NCI-H446 (cell line): ENCODE data around the gene CD320.
"Not testable (repeated sequence)": the region's sequence is repeated elsewhere in the genome, so short reads cannot be mapped to it uniquely, and the experiment has no call there.

Source experiments
- DNase-seq, 2 experiments: peaks; one replicate each; lab custom pipeline; 2025; lab: John Stamatoyannopoulos, UW

The CD320 gene

DNA sequence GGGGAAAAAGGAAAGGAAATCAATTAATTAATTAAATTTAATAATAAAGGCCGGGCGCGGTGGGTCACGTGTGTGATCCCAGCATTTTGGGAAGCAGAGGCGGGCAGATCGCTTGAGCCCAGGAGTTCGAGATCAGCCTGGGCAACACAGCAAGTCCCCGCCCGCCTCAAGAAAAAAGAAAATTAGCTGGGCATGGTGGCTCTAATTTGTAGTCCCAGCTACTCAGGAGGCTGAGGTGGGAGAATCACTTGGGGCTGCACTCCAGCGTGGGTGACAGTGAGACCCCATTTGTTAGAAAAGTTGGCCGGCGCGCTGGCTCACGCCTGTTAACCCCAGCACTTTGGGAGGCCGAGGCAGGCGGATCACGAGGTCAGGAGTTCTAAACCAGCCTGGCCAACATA is 733 bp upstream of the CD320 start:
- no peak for DNase-seq

- no peak for DNase-seq
Measured at GRCh38 chr19:8307400-8307964, 676 bp downstream of the CD320 start.

- DNase-seq: no peak
Measured at GRCh38 chr19:8306235-8307054, 1.7 kb downstream of the CD320 start.

DNA sequence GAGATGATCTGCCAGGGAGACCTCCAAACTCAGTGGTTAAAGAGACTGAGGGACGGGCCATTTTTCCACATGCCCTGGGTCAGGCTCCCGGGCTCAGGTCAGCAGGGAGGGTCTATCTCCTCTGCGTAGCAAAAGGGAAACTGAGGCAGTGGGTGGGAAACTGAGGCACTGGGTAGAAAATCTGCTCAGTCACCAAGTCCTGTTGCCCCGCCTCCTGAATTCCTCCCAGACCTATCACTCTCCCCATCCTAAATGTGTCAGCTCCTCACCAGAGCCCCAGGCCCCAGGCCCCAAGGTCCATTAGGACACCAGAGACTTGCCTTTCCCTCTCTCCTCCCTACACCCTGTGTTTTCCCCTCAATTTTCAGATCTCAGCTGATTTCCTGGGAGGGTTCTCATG is 2.4 kb downstream of the CD320 start:
- DNase-seq: no peak

DNA sequence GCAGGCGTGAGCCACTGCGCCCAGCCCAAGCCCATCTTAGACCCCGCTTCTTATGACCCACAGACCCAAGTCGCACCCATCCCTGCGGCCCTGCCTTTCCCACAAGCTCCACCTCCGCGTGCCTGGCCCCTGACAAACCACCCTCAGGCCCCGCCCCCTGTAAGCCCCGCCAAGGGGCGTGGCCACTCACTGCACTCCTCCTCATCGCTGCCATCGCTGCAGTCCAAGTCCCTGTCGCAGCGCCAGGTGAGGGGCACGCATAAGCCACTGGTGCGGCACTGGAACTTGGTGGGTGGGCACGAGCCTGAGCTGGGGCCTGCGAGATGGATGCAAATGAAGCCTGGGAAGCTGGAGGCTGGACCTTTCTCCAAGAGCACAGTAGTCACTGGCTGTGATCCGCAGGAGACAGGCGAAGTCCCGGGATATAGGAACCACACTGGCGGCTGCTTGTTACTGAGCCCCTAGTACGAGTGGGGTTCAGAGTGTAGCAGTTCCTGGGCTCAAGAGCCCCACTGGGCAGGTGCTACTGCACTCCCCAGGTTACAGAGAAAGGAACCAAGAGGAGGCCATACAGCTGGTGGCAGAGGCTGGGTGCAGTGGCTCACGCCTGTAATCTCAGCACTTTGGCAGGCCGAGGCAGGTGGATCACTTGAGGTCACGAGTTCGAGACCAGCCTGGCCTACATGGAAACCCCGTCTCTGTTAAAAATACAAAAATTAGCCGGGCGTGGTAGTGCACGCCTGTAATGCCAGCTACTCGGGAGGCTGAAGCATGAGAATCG is 3.1 kb downstream of the CD320 start:
- no peak for DNase-seq

DNA sequence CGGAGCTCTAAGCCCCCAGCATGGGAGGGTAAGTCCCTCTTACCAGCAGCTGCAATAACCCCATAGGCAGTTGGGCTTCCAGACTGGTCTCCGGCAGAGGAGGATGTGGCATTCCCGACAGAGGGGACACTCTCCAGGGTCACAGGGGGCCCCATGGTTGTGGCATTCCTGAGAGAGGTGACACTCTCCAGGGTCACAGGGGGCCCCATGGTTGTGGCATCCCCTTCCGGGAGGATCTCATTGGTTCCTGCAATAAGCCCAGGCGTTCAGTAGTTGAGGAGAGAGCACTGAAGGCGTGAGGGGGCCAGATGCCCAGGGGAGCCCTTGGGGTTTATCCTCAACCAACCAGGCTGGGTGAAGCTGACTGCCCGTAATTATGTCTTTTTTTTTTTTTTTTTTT is 5.4 kb downstream of the CD320 start:
- no peak for DNase-seq

DNA sequence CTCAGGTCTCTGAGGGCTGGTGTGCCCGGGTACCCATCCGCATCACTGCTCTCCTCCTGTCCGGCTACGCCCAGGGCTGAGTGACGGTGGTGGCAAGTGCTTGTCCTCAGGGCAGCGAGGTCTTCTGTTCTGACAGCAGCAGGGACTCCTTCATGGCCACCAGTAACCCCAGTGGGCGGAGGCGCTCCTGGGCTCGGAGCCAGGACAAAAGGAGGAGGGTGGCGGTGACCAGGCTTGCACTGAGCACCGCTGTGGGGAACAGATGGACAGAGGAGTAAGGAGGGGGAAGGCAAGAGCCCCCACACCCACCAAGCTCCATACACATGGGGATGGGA is 5.8 kb downstream of the CD320 start:
- DNase-seq: no peak

DNA sequence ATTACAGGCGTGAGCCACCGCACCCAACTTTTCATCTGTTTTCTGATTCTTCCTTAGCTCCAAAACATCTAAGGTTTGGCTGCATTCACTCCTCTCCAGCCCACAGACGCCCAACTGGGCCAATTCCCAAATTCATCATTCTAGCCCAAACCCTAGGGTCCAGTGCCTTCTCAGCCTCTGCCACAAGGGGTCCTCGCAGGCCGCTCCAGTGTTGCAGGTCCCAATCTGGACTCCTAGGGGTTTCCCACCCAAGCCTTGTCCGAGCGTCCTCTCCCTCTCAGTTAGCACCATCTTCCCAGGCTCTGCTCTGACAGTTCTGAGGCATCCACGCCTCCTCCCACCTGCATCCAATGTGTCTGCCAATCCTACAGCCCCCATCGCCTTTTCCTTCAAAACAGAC is 16.8 kb downstream of the CD320 start:
- DNase-seq: not testable (repeated sequence)

DNA sequence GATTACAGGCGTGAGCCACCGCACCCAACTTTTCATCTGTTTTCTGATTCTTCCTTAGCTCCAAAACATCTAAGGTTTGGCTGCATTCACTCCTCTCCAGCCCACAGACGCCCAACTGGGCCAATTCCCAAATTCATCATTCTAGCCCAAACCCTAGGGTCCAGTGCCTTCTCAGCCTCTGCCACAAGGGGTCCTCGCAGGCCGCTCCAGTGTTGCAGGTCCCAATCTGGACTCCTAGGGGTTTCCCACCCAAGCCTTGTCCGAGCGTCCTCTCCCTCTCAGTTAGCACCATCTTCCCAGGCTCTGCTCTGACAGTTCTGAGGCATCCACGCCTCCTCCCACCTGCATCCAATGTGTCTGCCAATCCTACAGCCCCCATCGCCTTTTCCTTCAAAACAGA is 31.6 kb downstream of the CD320 start:
- DNase-seq: not testable (repeated sequence)

- DNase-seq: no peak
Measured at GRCh38 chr19:8269724-8270123, 38.4 kb downstream of the CD320 start.

DNA sequence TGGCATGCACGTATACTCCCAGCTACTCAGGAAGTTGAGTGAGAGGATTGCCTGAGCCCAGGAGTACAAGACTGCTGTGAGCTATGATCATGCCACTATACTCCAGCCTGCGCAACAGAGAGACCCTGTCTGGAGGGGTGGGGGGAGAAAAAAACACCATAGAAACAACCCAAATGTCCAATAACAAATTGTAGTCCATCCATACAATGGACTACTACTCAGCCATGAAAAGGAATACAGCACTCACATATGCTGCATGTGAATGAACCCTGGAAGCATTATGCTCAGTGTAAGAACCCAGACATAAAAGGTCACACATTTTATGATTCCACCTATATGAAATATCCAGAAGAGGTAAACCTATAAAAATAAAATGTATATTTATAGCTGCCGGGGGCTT is 42.3 kb downstream of the CD320 start:
- DNase-seq: no peak

- DNase-seq: not testable (repeated sequence)
Measured at GRCh38 chr19:8264248-8264647, 43.9 kb downstream of the CD320 start.

- no peak for DNase-seq
Measured at GRCh38 chr19:8262431-8262830, 45.7 kb downstream of the CD320 start.

- no peak for DNase-seq
Measured at GRCh38 chr19:8261881-8262280, 46.3 kb downstream of the CD320 start.

- DNase-seq: no peak
Measured at GRCh38 chr19:8261347-8261746, 46.8 kb downstream of the CD320 start.

DNA sequence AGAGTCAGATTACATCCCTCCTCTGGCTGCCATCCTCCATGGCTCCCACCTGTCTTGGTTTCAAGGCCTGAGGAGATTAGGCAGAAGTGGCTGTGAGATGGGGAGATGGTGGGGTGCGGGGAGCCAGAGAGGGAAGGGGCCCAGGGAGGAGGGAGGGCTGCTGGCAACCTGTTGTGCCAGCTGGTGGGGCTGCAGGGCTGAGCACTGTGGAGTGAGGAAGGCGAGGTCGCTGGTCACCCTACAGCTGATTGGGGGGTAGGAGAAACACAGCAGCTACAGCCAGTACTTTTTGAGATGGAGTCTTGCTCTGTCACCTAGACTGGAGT is 48.3 kb downstream of the CD320 start:
- DNase-seq: no peak

GRCh38 chr19:8259142-8259921 is 48.8 kb downstream of the CD320 start:
- DNase-seq: no peak

DNA sequence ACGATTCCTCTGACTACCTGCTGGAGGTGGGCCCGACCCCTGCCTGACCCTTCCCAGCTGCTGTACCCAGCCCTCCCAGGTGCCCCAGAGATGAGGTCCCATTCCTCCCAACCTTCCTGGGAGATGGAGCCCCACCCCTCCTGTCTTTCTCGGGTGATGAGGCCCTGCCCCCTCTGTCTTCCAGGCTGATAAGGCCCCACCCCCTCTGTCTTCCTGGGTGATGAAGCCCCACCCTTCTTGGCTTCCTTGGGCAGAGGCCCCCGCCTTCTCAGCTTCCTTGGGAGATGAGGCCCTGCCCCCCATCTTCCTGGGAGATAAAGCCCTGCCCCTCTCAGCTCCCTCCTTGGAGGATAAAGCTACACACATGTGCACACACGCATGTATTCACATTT is 51.1 kb downstream of the CD320 start:
- no peak for DNase-seq

DNA sequence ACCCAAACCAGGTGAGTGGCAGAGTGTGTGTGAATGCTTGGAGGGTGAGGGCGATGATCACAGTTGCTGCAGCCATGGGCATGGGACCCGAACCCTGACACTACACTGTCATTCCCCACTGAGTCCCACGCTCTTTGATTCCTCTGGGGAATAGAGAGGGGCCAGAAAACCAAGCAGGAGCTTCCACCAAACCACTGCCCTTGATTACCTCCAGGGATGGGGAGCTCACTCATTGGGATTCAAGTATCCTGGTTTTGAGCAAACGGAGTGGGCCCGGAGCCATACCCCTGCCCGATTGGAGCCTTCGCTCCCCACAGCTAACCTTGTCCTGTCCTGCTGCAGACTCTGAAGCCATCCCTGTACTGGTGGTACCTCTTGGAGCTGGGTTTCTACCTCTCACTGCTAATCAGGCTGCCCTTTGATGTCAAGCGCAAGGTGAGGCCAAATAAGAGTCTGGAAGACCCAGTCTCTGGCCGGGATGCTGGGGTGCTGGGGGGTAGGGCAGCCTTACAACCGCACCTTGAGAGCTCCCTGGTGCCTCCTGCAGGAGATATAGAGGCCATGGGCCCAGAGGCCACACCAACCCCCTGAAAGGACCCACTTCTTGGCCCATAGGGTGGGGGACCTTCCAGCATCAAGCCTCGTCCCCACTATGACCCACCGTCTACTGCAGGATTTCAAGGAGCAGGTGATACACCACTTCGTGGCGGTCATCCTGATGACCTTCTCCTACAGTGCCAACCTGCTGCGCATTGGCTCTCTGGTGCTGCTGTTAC is 51.7 kb downstream of the CD320 start:
- no peak for DNase-seq

DNA sequence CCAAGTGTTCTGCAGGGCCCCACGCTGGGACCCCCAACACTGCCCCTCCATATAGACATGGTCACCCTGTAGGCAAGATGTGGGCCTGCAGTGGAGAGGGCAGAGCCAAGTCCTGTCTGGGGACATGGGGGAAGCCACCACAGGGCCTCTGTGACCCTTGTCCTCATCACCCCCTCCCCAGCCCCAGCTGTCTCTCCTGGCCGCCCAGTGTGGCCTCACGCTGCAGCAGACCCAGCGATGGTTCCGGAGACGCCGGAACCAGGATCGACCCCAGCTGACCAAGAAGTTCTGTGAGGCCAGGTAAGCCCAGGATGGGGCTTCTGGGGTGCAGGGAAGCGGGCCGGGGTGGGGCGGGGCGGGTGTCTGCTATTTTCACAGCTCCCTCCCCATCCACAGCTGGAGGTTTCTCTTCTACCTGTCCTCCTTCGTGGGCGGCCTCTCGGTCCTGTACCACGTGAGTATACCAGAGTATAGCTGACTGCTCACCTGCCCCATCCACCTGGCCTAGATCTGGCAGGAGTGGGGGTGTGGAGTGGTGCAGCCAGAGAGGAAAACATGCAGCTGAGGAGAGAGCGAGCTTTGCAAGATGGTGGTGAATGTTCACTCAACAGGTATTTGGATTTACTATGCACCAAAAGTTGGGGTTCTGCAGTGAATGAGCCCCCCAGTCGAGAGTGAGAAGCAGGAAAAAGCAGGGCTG is 52.6 kb downstream of the CD320 start:
- DNase-seq: no peak
